WERI-Rb-1 (cell line): Measurements from ENCODE around the gene TACR1.

Experiments used
- DNase-seq: peaks from one replicate; pipeline ENCODE4 v3.0.0-alpha.2; 2020
- H3K27ac ChIP-seq: fragments of 250-450 bp; sonication (Bioruptor Pico); 2 replicates; pipeline ENCODE4 v1.5.1; 2020; ENCODE audit warnings: mild to moderate bottlenecking, moderate library complexity
- H3K27me3 ChIP-seq: fragments of 250-450 bp; sonication (Bioruptor Pico); 2 replicates; pipeline ENCODE4 v1.5.1; 2021; ENCODE audit warnings: mild to moderate bottlenecking, low read depth, moderate library complexity; ENCODE audit not compliant: insufficient read depth, severe bottlenecking
- H3K36me3 ChIP-seq: fragments of 250-450 bp; sonication (Bioruptor Pico); 2 replicates; pipeline ENCODE4 v1.5.1; 2020; ENCODE audit warnings: mild to moderate bottlenecking, moderate library complexity
- H3K4me3 ChIP-seq: 2 replicates; pipeline ENCODE4 v1.5.1; 2011; ENCODE audit warnings: low read depth, mild to moderate bottlenecking, control low read depth, low read length
- H3K9me3 ChIP-seq: fragments of 250-450 bp; sonication (Bioruptor Pico); 2 replicates; pipeline ENCODE4 v1.5.1; 2021; ENCODE audit warnings: mild to moderate bottlenecking, moderate library complexity; ENCODE audit not compliant: severe bottlenecking
- TF ChIP-seq, protein P1 (sequence below): IDR thresholded peaks from 2 replicates; pipeline ENCODE4 v1.5.1; 2011; ENCODE audit warnings: low read depth, mild to moderate bottlenecking, control low read depth, inconsistent platforms, low read length

The TACR1 gene

DNA sequence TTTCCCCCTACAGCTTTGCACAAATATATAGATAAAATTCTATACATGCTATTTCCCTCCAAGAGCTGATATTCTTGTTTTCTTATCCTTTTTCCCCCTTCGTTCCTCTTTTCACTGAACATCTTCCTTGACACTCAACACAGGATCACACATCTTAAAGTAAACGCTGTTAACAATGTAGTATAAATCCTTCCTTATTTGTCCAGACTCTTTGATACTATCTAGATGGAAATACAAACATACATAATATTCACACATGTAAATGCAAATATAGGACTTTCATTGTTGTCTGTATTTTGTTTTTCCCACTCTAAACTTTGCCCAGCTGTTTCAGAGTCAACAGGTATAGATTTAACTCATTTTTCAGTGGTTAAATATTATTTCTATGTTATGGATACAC is 3.0 kb upstream of the TACR1 start:
- TF ChIP-seq, protein P1, sequence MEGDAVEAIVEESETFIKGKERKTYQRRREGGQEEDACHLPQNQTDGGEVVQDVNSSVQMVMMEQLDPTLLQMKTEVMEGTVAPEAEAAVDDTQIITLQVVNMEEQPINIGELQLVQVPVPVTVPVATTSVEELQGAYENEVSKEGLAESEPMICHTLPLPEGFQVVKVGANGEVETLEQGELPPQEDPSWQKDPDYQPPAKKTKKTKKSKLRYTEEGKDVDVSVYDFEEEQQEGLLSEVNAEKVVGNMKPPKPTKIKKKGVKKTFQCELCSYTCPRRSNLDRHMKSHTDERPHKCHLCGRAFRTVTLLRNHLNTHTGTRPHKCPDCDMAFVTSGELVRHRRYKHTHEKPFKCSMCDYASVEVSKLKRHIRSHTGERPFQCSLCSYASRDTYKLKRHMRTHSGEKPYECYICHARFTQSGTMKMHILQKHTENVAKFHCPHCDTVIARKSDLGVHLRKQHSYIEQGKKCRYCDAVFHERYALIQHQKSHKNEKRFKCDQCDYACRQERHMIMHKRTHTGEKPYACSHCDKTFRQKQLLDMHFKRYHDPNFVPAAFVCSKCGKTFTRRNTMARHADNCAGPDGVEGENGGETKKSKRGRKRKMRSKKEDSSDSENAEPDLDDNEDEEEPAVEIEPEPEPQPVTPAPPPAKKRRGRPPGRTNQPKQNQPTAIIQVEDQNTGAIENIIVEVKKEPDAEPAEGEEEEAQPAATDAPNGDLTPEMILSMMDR = no peak
- H3K27me3 ChIP-seq = peaks cover 88% of the 10 kb centered on the region
- no peaks in the 10 kb centered on the region for H3K36me3 ChIP-seq
- no peak for DNase-seq
- H3K4me3 ChIP-seq = no peak overlapping the region
- no peak overlapping the region for H3K27ac ChIP-seq
- peaks cover 3% of the 10 kb centered on the region for H3K9me3 ChIP-seq

DNA sequence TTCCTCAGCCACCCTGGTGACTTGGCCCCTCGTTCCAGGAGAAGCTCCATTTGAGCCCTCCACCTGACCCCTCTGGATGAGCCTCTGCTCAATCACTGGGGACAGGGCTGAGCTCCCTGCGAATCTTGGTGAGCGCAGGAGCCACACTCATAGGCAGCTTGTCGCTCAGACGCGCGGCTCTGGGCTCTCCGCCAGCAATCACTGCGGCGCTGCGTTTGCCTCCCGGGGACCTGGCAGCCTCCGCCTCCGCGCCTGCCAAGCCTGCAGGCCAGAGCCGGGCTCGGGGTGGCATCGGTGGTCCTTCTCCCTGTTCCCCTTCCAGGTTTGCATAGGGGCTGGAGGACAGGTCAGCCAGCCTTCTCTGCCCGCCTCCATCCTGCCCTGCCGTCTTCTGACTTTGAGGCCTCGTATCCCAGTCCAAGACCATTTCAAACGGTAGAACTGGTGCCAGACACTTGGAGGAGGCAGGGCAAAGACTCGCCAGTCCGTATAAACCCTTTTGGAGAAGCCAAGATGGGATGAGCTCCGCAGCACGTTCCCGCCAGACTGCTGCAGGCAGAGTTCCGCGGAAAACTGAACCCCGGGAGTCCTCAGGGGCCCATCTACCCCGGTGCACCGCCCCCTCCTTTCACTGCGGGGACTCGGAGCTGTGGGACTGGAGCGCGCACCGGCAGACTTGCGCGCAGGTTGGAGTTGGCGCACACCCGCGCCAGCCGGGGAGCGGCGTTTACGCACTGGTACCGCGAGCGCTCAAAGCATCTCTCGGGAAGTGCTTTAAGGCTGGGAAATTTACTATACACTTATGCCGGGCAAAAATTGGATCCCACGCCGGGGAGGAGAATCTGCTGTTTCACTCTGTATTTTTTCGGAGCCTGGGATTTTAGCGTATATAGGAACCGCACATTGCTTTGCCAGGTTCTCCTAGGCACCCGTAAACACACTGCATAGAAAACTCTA is 1.1 kb upstream of the TACR1 start:
- Histone ChIP-seq H3K27me3 (peaks cover 91% of the 10 kb centered on the region), H3K36me3 (no peaks in the 10 kb centered on the region), H3K9me3 (peaks cover 3% of the 10 kb centered on the region), H3K27ac (no peak overlapping the region), H3K4me3 (peak overlapping the region; percentile 5; the same call in 1 of the 2 replicates)
- DNase-seq = peak; percentile 14
- TF ChIP-seq, protein P1 = no peak

DNA sequence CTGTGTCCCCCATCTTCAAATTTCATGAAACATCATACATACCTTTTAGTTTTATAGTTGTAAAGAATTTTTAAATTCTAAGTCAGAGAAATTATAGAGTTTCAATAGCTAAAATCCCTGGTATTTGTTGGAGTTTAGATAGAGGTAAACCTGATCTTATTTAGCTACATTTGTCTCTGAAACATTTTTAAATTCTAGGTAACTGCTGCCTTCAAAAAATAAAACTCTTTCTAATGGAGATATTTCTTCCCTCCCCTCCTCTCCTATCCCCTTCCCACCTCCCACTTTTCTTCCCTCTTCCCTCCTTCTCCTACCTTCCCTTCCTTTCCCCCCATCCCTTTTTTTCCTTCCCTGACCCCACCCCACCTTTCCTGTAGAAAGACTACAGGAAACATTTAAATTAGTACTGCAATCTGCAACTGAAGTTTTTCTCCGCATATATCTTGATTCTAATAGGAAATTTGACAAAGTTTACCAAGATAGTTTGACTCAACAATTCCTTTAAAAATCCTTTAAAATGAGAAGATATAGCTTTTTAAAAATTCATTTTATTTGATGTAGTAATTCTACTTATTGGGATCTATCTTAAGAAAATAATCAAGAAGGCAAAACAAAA is 4.1 kb downstream of the TACR1 start:
- no peaks in the 10 kb centered on the region for H3K9me3 ChIP-seq
- no peak overlapping the region for H3K27ac ChIP-seq
- TF ChIP-seq, protein P1 = no peak
- no peaks in the 10 kb centered on the region for H3K36me3 ChIP-seq
- H3K27me3 ChIP-seq = peaks cover 75% of the 10 kb centered on the region
- H3K4me3 ChIP-seq = no peak overlapping the region
- no peak for DNase-seq

DNA sequence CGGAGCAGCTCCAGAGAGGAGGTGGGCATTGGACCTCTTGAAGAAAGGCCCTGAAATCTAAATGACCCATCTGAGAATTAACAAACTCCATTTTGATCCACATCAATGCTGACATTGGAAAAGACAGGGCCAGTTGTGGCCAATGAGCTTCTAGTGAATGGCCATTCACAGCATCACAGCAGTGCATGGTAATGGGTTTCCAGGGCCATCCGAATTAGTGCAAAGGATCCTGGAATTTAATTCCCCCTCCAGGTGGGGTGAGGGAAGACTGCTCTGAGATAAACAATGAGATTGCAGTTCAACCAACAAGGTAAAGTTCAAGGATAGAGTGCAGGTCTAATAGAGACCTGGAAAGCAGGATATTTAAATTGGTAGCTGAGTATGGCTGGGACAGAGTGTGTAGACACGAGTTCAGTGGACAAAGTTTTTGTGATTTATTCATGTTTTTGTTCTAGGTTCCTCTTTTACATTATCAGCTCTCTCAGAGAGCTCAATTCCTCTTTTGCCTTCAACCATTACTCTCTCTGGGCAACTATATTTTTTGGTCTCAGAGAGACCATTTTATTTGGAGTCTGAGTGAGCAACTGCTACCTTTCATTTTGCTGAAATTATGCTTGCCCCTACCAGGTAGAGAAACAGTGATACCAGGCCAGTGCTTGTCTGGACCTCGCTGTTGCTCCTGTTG is 5.0 kb downstream of the TACR1 start:
- no peak overlapping the region for H3K27ac ChIP-seq
- H3K36me3 ChIP-seq = no peaks in the 10 kb centered on the region
- TF ChIP-seq, protein P1 = no peak
- H3K9me3 ChIP-seq = no peaks in the 10 kb centered on the region
- H3K4me3 ChIP-seq = no peak overlapping the region
- DNase-seq = no peak
- H3K27me3 ChIP-seq = peaks cover 69% of the 10 kb centered on the region

DNA sequence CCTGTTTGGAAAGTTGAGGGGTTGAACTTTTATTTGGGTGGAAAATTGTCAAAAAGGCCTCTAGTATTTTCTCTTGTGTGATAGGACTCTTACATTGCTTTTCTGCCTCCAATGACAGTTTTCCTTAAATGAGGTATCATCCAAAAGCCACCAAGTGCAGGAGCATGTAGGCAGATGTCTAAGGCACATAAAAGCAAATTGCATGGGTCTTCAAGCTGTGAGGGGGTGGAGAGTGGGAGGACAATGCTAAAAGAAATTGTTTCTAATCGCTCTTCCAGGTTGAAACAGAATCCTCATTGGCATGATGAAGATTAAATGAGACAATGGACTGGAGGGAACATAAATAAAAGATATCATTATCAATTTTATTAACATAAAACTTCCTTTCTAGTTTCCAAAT is 6.8 kb downstream of the TACR1 start:
- Histone ChIP-seq H3K9me3 (no peaks in the 10 kb centered on the region), H3K36me3 (no peaks in the 10 kb centered on the region), H3K4me3 (no peak overlapping the region), H3K27ac (no peak overlapping the region), H3K27me3 (peaks cover 51% of the 10 kb centered on the region)
- TF ChIP-seq, protein P1 = no peak
- no peak for DNase-seq
